Stimulated activated naive CD4-positive, alpha-beta T cell (primary cell): Measurements from ENCODE around the gene HEBP2.
"Not testable (repeated sequence)": the region's sequence is repeated elsewhere in the genome, so short reads cannot be mapped to it uniquely, and the experiment has no call there.

ENCODE experiments used
- DNase-seq, 6 experiments: peaks; one replicate each; lab custom pipeline; 2025; lab: John Stamatoyannopoulos, UW

HEBP2 gene, protein sequence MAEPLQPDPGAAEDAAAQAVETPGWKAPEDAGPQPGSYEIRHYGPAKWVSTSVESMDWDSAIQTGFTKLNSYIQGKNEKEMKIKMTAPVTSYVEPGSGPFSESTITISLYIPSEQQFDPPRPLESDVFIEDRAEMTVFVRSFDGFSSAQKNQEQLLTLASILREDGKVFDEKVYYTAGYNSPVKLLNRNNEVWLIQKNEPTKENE

DNA sequence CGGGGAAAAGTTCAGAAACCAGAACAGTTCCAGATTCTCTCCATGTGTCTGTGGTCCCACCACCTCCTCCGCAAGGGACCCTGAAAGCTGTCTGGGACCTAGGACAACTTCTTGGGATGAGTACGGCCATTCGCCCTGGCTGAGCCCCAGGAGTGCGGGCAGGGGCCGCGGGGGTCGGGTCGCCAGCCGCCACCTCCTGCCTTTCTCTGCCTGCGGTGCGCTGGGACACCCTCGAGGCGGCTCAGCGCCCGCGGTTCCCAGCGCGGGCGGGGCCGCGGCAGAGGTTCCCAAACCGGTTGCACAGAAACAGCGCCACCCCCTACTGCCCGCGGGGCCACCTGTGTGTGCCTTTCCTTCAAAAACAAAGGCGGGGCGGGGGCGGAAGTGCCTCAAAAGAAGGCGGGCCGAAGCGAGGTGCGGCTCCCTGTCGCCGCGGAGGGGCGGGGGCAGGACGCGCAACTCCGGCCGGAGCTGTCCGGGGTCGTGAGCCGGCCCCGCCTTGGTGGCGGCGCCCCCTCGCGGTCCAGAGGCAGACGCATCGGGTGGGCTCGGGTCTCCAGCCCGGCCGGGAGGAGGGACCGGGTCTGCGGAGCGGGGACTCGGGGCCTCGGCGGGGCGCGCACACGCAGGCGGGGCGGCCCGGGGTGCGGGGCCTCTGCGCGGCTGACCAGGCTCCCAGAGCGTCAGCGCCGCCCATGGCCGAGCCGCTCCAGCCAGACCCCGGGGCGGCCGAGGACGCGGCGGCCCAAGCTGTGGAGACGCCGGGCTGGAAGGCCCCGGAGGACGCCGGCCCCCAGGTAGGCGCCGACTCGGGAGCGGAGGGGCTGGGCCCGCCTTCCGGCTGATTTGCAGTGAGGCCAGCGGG lies at the start of gene HEBP2:
HEBP2 (plus strand) TSS at position 423 of the 865 bp plus-strand sequence; CDS start at position 696, 273 bp downstream.
- peak; percentile 85 to 91 (median 89) for DNase-seq

DNA sequence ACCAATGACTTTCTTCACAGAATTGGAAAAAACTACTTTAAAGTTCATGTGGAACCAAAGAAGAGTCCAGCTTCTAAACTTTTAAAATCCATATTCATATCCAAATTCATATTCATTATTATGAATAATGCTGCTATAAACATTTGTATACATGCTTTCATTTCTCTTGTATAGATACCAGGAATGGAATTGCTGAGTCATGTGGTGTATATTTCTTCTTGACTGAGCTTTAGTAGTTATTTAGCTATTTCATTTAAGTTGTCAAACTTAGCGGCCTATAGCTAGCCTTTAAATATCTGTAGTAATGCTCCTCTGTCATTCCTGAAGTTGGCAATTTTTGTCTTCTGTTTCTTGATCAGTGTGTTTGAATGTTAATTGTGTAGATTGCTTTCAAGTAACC lies 46.1 kb upstream of the HEBP2 start:
- no peak for DNase-seq

DNA sequence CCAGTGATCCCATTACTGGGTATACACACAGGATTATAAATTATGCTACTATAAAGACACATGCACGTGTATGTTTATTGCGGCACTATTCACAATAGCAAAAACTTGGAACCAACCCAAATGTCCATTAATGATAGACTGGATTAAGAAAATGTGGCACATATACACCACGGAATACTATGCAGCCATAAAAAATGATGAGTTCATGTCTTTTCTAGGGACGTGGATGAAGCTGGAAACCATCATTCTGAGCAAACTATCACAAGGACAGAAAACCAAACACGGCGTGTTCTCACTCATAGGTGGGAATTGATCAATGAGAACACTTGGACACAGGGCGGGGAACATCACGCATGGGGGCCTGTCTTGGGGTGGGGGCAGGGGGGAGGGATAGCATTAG lies 35.3 kb upstream of the HEBP2 start:
- not testable (repeated sequence) for DNase-seq

DNA sequence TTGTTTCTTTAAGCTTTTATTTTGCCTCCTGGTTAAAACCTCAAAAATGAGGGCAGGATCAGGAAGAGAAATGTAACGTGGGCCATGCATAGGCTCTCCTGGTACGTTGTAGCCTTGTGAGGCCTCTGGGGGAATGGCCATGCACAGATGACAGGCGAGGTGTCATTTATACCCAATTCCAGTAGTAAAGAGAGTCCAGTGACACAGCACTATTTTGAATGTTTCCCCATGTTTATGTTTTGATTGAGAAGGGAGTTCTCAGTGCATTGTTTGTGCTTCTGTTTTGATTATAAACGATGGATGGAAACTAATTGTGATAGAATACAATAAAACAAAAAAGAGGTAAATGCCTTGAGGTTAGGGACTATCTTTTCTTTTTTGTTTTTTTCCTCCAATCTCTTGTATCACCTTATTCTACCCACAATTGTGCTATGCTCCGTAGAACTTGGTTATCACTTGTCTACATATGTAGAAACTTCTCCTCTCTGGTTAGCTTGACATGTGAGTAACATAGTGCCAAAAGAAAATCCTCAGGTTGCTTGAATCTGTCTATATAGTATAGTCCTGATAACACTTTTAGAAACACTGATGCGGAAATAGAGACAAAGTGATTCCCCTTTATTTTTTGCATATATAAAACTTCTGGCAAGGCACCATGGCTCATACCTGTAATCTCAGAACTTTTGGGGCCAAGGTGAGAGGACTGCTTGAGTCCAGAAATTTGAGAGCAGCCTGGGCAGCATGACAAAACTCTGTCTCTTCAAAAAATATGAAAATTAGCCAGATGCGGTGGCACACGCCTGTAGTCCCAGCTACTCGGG lies 33.2 kb upstream of the HEBP2 start:
- DNase-seq, result no peak

DNA sequence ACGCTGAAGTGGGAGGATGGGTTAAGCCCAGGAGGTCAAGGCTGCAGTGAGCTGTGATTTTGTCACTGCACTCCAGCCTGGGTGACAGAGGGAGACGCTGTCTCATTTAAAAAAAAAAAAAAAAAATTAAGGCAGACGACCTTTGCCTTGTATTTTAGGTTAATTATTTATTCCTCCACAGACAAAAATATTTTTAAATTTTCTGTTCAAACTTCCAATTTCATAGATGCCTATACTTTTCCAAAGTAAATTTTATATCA lies 32.6 kb upstream of the HEBP2 start:
- DNase-seq, result no peak

DNA sequence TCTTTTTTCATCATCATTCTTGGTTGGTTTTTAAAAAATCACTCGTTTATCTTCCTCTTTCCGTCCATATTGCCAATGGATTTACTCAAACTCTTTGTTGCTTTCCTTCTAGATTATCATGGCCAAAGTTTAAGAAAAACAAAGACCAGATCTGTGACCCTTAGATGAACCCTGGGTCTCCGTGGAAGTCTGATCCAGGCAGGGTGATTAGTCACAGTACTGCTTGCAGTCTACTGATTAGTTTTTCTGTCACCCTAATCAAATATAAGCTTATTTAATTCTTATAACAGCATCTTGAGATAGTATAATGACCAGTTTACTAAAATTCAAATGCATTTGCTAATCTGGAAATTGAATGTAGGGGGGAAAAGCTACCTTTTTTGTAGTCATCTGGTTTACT lies 32.3 kb upstream of the HEBP2 start:
- DNase-seq, result no peak

DNA sequence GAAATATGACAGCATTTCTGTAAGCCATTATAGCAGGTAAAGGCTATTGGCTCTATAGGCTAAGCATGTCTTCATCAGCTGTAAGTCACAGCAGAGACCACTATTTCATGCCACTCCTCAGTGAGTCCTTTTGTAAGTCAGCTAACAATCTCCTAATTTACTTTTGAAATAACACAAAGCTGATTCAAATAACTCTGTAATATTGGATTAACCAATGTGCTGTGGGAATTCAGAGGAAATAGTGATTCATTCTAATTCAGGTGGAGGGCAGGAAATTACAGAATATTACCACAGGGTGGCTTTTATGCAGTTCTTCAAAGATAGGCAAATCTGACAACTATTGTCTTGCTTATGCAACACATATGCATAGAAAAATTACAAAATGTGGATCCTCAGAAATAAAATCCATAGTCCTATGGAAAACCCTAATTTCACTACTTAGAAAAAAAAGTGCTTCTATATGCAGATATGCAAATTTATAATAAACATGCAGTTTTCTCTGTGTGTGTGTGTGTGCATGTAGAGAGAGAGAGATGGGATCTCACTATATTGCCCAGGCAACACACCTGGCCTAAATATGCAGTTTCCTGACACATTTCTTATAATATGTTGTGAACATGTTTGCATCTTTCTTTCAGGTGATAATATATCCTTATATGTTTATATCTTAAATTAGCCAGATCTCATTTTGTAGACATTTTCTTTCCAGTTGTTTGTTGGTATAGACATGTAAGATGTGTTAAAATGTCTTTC lies 31.1 kb upstream of the HEBP2 start:
- DNase-seq, result peak in 2 of 6 experiments; percentile 7 to 12

DNA sequence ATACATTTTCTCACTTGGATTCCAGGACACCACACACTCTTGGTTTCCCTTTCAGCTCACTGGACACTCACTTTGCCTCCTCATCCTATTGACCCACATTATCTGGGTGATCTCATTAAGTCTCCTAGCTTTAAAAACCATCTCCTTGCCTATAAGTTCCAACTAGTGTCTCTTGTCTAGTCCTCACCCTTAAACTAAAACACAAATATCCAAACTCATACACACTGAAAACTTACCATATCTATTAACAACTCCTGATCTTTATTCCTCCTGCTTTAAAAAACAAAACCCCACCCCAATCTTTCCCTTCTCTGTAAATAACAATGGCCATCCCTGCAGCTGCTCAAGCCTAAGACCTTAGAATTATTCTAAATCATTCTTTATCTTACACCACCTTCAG lies 29.8 kb upstream of the HEBP2 start:
- DNase-seq, result no peak

DNA sequence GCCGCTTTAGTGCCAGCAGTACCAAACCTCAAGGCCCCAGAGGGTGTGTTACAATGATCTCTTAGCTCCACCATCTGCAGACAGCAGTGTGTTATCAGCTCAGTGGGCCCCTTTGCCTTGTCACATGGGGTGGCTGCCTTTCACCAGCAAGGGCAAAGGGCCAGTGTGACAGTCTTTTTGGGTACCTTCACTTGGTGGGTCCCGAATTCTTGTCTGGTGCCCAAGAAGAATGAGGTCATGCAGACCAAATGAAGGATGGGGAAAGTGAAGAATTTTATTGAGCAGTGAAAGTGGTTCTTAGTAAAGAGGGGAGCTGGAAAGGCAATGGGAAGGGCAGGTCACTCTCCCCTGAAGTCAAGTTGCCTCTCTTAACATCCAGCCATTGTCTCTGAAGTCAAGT lies 29.2 kb upstream of the HEBP2 start:
- no peak for DNase-seq

DNA sequence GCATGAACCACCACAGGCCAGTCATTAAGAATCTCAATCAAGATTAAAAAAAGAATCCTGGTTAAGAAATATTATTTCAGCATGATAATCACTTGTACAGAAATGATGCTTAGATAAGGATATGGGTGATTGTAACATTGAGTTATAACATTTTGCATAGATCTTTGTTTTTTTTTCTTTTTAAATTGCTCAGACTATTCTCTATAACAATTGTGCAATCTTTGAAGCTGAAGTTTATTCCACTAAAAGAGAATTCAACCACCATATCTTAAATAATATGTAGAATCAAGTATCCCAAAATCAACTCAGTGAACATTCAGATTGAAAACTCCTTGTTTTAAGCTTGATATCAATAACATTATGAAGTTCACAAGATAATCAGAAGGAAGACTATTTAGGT lies 27.0 kb upstream of the HEBP2 start:
- DNase-seq, result no peak

DNA sequence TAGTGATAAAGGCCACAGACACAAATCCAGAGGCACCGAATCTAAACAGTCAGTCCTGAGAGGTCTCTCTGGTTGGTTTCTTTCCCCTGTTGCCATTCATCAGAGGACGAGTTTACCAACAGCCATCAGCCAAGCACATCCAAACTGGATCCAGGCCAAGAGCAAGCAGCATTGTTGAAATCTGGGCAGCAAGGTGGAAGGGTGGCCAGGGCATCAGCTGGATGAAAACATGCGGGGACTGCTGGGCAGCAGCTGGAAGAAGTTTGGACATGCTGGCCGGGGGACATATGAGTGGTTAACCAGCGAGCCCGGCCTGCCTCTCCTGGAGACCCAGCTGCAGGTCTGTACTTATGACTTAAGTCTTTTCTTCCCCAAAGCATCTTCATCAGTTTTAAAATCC lies 26.2 kb upstream of the HEBP2 start, which contains the start of gene SMIM28:
SMIM28 (plus strand) TSS at position 62 of the 400 bp plus-strand sequence; CDS start at position 230, 168 bp downstream.
- DNase-seq, result no peak

DNA sequence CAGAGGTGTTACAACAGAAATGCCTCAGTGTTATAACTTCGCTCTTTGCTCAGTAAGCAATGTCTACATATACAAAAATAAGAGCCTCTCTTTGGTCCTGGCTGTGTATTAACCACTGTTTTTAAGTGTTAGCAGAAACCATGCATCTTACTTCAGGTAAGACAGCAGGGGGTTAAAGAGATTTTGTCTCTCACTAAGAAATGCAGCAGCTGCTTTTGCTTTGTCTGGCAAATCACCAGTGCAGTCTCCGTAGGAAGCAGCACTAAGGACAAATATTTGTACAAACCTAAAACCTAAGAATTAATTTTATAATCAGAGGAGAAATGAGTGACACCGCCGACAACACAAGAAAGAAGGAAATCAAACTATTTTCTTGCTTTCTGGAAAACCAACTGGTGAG lies 25.6 kb upstream of the HEBP2 start:
- DNase-seq, result no peak

DNA sequence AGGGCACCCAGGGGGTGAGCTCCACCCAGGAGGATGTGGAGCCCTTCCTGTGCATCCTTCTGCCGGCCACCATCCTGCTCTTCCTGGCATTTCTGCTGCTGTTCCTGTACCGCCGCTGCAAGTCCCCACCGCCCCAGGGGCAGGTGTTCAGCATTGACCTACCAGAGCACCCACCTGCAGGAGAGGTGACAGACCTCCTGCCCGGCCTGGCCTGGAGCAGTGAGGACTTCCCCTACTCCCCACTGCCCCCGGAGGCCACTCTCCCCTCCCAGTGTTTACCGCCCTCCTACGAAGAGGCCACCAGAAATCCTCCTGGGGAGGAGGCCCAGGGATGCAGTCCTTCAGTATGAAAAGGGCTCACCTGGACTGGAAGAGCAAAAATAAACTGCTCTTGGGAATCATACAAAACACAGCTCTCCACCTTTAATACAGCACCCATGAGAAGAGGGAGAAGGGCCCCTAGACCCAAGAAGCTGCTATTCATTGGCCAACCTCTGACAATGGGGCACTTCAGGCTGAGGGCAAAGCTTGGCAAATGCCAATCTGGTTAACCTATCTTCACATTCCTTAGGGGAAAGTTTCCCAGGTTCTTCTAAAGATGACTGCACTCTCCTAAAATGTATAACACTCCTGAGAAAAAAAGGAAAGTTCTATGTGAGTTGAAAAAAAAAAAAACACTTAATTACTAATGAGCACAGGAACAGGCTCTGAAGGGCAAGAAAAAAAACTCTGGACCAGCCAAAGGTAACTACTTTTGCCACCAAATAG lies 21.3 kb upstream of the HEBP2 start:
- DNase-seq, result no peak

DNA sequence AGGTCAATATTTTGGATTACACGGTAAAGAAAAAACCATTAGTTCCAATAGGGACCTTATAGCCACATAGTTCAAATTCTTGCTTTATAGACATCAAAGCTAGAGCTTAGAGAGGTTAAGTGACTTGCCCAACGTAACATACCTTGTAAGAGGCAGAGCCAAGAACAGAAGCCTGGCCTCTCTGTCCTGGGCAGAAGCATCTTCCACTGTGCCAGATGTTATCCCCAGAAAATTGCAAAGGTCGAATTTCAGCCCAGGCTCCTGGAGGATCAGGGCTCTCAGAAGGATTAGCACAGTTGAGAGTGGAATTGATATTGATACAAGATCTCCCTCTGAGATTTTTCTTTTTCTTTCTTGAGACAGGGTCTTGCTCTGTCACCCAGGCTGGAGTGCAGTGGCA lies 20.2 kb upstream of the HEBP2 start:
- no peak for DNase-seq

DNA sequence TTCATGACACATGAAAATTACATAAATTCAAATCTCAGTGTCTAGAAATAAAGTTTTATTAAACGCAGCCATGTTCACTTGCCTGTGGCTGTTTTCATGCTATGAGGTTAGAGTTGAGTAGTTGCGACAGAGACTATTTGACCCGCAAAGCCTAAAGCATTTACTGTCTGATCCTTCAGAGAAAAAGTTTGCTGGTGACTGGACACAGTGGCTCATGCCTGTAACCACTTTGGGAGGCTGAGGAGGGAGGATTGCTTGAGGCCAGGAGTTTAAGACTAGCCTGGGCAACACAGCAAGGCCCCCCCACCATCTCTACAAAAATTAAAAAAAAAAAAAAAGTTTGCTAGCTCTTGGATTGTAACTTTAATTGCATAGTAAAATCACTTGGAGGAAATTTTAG lies 17.1 kb upstream of the HEBP2 start:
- DNase-seq, result no peak

DNA sequence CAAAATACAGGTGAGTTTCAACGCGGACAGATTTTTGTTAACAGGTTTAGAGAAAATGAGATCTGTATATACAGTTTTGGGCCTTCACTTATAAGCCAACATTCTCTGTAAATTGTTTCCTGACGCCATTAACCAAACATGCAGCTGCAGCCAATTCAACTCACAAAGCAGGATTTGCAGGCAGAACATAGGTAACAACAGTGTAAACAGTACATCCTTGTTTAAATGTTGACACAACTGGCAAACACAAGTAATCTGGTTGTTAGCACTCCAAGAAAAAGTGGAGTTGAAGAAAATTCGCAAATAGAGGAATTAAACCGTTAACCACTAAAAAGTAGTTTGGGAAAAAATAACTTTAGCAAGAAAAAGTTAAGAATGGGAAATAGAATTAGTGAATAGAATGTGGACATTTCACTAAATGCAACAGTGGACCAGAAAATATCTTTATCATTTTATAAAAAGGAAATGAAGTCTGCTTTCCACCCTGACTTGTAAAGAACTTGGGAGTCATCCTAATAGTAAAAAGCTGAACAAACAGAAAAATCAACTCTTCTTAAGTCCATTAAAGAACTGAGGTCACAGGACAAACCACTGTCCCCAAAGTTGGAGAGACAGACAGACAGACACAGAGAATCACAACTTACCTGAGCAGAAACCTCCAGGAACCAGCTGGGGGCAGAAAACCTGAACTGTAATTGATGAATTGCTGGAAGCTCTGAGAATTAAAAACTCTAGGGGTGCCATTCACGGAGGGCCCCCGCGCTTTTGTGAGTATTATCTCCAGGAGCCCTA lies 16.2 kb upstream of the HEBP2 start:
- DNase-seq, result no peak

DNA sequence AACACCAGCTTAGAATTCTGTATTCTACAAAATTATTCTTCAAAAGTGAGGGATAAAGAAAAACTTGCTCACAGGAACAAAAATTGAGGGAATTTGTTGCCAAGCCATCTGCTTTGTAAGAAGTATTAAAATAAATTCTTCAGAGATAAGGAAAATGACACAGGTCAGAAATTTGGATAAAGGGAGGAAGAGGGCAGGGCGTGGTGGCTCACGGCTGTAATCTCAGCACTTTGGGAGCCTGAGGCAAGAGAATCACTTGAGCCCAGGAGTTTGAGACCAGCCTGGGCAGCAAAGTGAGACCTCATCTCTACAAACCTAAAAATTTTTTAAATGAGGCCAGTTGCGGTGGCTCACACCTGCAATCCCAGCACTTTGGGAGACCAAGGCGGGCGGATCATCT lies 14.5 kb upstream of the HEBP2 start:
- DNase-seq, result no peak

DNA sequence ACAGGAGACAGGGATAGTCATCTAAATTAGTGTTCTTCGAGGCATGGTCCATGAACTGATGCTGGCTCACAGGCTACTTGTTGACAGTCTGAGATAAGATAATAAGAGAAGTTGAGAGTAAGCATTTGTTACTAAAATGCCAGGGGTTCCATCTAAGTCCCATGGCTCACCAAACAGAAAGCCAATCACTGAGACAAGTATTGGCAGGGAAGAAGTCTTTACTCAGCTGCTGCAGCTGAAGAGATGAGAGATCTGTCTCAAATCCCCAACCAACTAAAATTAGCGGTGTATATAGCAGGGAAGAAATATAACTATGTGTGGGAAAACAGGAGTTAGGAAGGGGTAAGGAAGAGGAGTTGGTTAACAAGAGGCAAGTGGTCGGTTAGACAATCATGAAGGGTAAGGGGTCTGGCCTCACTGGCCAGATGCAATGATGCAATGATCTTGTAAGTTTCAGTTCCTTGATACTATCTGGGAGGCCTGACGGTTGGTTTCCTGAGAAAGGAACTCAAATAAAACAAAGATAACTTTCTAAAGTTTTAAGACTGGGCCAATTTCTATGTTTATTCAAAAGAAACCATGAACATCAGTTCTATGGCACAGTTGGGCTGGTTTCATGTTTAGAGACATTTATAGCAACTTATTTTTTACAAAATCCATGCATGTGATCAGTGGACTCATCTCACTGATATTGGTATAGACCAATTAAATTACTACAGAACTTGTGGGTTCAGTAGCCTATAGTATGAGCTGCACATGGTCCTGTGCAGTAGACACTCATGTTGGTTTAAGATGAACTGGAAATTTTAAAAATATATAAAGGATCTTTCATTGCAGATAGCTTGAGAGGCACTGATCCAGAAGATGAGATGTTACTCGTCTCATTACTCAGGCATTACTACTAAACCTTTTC lies 9.9 kb upstream of the HEBP2 start:
- no peak for DNase-seq

DNA sequence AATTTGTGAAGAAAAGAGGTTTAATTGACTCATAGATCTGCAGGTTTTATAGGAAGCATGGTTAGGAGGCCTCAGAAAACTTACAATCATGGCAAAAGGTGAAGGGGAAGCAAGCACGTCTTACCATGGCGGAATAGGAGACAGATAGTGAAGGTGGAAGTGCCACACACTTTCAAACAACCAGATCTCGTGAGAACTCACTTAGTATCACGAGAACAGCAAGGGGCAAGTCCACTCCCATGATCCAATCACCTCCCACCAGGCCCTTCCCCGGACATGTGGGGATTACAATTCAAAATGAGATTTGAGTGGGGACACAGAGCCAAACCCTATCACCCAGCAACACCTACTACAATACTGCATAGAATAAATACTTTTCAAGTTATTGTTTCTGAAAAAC lies 7.3 kb upstream of the HEBP2 start:
- no peak for DNase-seq
